KMS-11 (cell line): Measurements from ENCODE around the gene BCL7B.
"Not testable (repeated sequence)": the region's sequence is repeated elsewhere in the genome, so short reads cannot be mapped to it uniquely, and the experiment has no call there.

Source experiments
- H2AFZ ChIP-seq: fragments of 200-600 bp; sonication (generic); 2 replicates; pipeline ENCODE4 v1.6.1; 2016; ENCODE audit warnings: antibody characterized with exemption, mixed run types, low read depth
- H3K27ac ChIP-seq: fragments of 200-600 bp; sonication (generic); 2 replicates; pipeline ENCODE4 v1.6.1; 2016; ENCODE audit warnings: mild to moderate bottlenecking, mixed run types
- H3K27me3 ChIP-seq: fragments of 200-600 bp; sonication (generic); 2 replicates; pipeline ENCODE4 v1.6.1; 2017; ENCODE audit warnings: mild to moderate bottlenecking, low read depth, mixed run types, moderate library complexity; ENCODE audit not compliant: insufficient read depth
- H3K36me3 ChIP-seq: fragments of 200-600 bp; sonication (generic); 2 replicates; pipeline ENCODE4 v1.6.1; 2017; ENCODE audit warnings: mild to moderate bottlenecking, mixed run types; ENCODE audit not compliant: insufficient read depth
- H3K4me1 ChIP-seq: fragments of 200-600 bp; sonication (generic); 2 replicates; pipeline ENCODE4 v1.6.1; 2016; ENCODE audit warnings: mild to moderate bottlenecking, low read depth, mixed run types; ENCODE audit not compliant: poor library complexity, severe bottlenecking
- H3K4me2 ChIP-seq: fragments of 200-600 bp; sonication (generic); 2 replicates; pipeline ENCODE4 v1.7.0; 2016; ENCODE audit warnings: mild to moderate bottlenecking, mixed run types
- H3K4me3 ChIP-seq: fragments of 200-600 bp; sonication (generic); IDR thresholded peaks from 2 replicates; pipeline ENCODE4 v1.6.1; 2017; ENCODE audit warnings: low read depth, low read length, mixed read lengths; ENCODE audit not compliant: insufficient read depth
- H3K79me2 ChIP-seq: fragments of 200-600 bp; sonication (generic); 2 replicates; pipeline ENCODE4 v1.6.1; 2016; ENCODE audit warnings: low read depth, mixed run types; ENCODE audit not compliant: insufficient read depth
- H3K9ac ChIP-seq: fragments of 200-600 bp; sonication (generic); 2 replicates; pipeline ENCODE4 v1.6.1; 2016; ENCODE audit warnings: mild to moderate bottlenecking, mixed run types
- H4K20me1 ChIP-seq: fragments of 200-600 bp; sonication (generic); 2 replicates; pipeline ENCODE4 v1.6.1; 2016; ENCODE audit warnings: mild to moderate bottlenecking, mixed run types; ENCODE audit not compliant: insufficient read depth
- CTCF ChIP-seq: fragments of 200-600 bp; sonication (generic); conservative IDR thresholded peaks from 2 replicates; pipeline ENCODE4 v1.6.1; 2017; ENCODE audit warnings: low read depth, mild to moderate bottlenecking, antibody characterized with exemption, low read length, moderate library complexity, mixed read lengths

BCL7B gene

GRCh38 chr7:73504017-73504416 lies 53.5 kb downstream of the BCL7B start:
- Histone ChIP-seq H3K36me3 (peaks cover 67% of the 10 kb centered on the region; the same call in 1 of the 2 replicates), H3K9ac (no peak overlapping the region), H2AFZ (no peak overlapping the region), H3K4me1 (no peaks in the 10 kb centered on the region), H3K27me3 (no peaks in the 10 kb centered on the region), H3K4me2 (no peak overlapping the region), H3K4me3 (no peak overlapping the region), H4K20me1 (peaks cover 5% of the 10 kb centered on the region), H3K79me2 (peaks cover 70% of the 10 kb centered on the region), H3K27ac (no peak overlapping the region)
- TF ChIP-seq CTCF = no peak

GRCh38 chr7:73503229-73503628 lies 54.3 kb downstream of the BCL7B start:
- TF ChIP-seq CTCF = no peak
- no peak overlapping the region for H3K27ac ChIP-seq

GRCh38 chr7:73496626-73497025 lies 60.9 kb downstream of the BCL7B start:
- no peak for TF ChIP-seq CTCF
- no peaks in the 10 kb centered on the region for H4K20me1 ChIP-seq
- peaks cover 57% of the 10 kb centered on the region; the same call in 1 of the 2 replicates for H3K36me3 ChIP-seq

More at GRCh38 chr7:73503229-73503628, 54.3 kb downstream of the BCL7B start:
- Histone ChIP-seq H4K20me1 (peaks cover 5% of the 10 kb centered on the region), H3K4me3 (no peak overlapping the region), H3K79me2 (peaks cover 67% of the 10 kb centered on the region), H3K4me2 (no peak overlapping the region), H3K9ac (no peak overlapping the region), H3K4me1 (no peaks in the 10 kb centered on the region), H2AFZ (no peak overlapping the region), H3K27me3 (no peaks in the 10 kb centered on the region), H3K36me3 (peaks cover 62% of the 10 kb centered on the region; the same call in 1 of the 2 replicates)

GRCh38 chr7:73495507-73495906 lies 62.0 kb downstream of the BCL7B start:
- peaks cover 73% of the 10 kb centered on the region; the same call in 1 of the 2 replicates for H3K79me2 ChIP-seq
- peaks cover 49% of the 10 kb centered on the region; the same call in 1 of the 2 replicates for H3K36me3 ChIP-seq

More at GRCh38 chr7:73496626-73497025, 60.9 kb downstream of the BCL7B start:
- peaks cover 70% of the 10 kb centered on the region; the same call in 1 of the 2 replicates for H3K79me2 ChIP-seq
- H3K4me3 ChIP-seq = no peak overlapping the region
- no peaks in the 10 kb centered on the region for H3K4me1 ChIP-seq
- H3K27ac ChIP-seq = no peak overlapping the region
- H3K4me2 ChIP-seq = no peak overlapping the region
- H2AFZ ChIP-seq = no peak overlapping the region
- no peaks in the 10 kb centered on the region for H3K27me3 ChIP-seq
- no peak overlapping the region for H3K9ac ChIP-seq

GRCh38 chr7:73489976-73490375 lies 67.5 kb downstream of the BCL7B start:
- H3K4me2 ChIP-seq = no peak overlapping the region
- no peak overlapping the region for H2AFZ ChIP-seq
- H3K27me3 ChIP-seq = no peaks in the 10 kb centered on the region
- peaks cover 63% of the 10 kb centered on the region; the same call in 1 of the 2 replicates for H3K79me2 ChIP-seq
- H3K36me3 ChIP-seq = peaks cover 37% of the 10 kb centered on the region; the same call in 1 of the 2 replicates
- H3K9ac ChIP-seq = no peak overlapping the region
- H3K4me3 ChIP-seq = no peak overlapping the region
- no peak for TF ChIP-seq CTCF
- no peaks in the 10 kb centered on the region for H3K4me1 ChIP-seq
- H3K27ac ChIP-seq = no peak overlapping the region
- H4K20me1 ChIP-seq = no peaks in the 10 kb centered on the region

More at GRCh38 chr7:73495507-73495906, 62.0 kb downstream of the BCL7B start:
- not testable (repeated sequence) for H4K20me1 ChIP-seq, H2AFZ ChIP-seq, H3K4me1 ChIP-seq, H3K4me2 ChIP-seq, H3K27me3 ChIP-seq, H3K4me3 ChIP-seq, H3K9ac ChIP-seq, H3K27ac ChIP-seq
